PC-9 (cell line): ENCODE measurements around the gene MTHFSD. TPM values are rescaled to one million over a fixed set of nuclear protein-coding genes. Genes with fewer than 3 reads are reported as not detected.

Experiments used
- BruUV-seq: library from RNA; stranded (reverse); fragments of 400-500 nt; replicated peaks from 2 replicates; lab custom pipeline; 2021; lab: Mats Ljungman, UMichigan
- CTCF ChIA-PET: fragments of 300-600 bp; sonication (Branson Sonifier 250); formaldehyde crosslinking; loops from one replicate; lab custom pipeline; 2022; ENCODE audit warnings: antibody characterized with exemption; lab: Charles Lee
- POLR2A ChIA-PET: fragments of 300-600 bp; sonication (Branson Sonifier 250); formaldehyde crosslinking; loops from one replicate; lab custom pipeline; 2022; ENCODE audit warnings: antibody characterized with exemption; ENCODE audit not compliant: unreplicated experiment; lab: Charles Lee
- DNase-seq, 2 experiments: peaks; one replicate each; pipeline versions ENCODE4 v3.0.0 to v3.0.0-alpha.2; 2015 to 2022; ENCODE audit warnings: mixed read lengths in 1 of 2
- H2AFZ ChIP-seq: fragments of 200-600 bp; sonication (generic); 2 replicates; pipeline ENCODE4 v1.8.1; 2017; ENCODE audit warnings: antibody characterized with exemption
- H3F3A ChIP-seq: fragments of 200-600 bp; sonication (generic); 2 replicates; pipeline ENCODE4 v1.8.1; 2017; ENCODE audit warnings: antibody characterized with exemption, mild to moderate bottlenecking, low read depth; ENCODE audit not compliant: insufficient read depth
- H3K27ac ChIP-seq: fragments of 200-600 bp; sonication (generic); 2 replicates; pipeline ENCODE4 v1.6.1; 2016; ENCODE audit warnings: mixed run types
- H3K27me3 ChIP-seq: fragments of 200-600 bp; sonication (generic); 2 replicates; pipeline ENCODE4 v1.6.1; 2016; ENCODE audit warnings: low read depth, mixed run types; ENCODE audit not compliant: insufficient read depth
- H3K36me3 ChIP-seq: fragments of 200-600 bp; sonication (generic); 2 replicates; pipeline ENCODE4 v1.6.1; 2016; ENCODE audit warnings: low read depth, mixed run types
- H3K4me1 ChIP-seq: fragments of 200-600 bp; sonication (generic); replicated peaks from 2 replicates; pipeline ENCODE4 v1.6.1; 2016; ENCODE audit warnings: mixed run types; ENCODE audit not compliant: insufficient read depth
- H3K4me2 ChIP-seq: fragments of 200-600 bp; sonication (generic); 2 replicates; pipeline ENCODE4 v1.6.1; 2017; ENCODE audit warnings: mixed run types
- H3K4me3 ChIP-seq: fragments of 200-600 bp; sonication (generic); 2 replicates; pipeline ENCODE4 v1.6.1; 2016; ENCODE audit warnings: mixed run types
- H3K79me2 ChIP-seq: fragments of 200-600 bp; sonication (generic); 2 replicates; pipeline ENCODE4 v1.6.1; 2017; ENCODE audit warnings: low read depth, mixed run types
- H3K9me2 ChIP-seq: fragments of 200-600 bp; sonication (generic); 2 replicates; pipeline ENCODE4 v1.8.1; 2017; ENCODE audit warnings: mild to moderate bottlenecking; ENCODE audit not compliant: insufficient read depth
- H3K9me3 ChIP-seq: fragments of 200-600 bp; sonication (generic); 2 replicates; pipeline ENCODE4 v1.8.1; 2016; ENCODE audit warnings: low read depth; ENCODE audit not compliant: insufficient read depth
- H4K20me1 ChIP-seq: fragments of 200-600 bp; sonication (generic); 2 replicates; pipeline ENCODE4 v1.8.1; 2017; ENCODE audit not compliant: insufficient read depth
- CTCF ChIP-seq: fragments of 200-600 bp; sonication (generic); conservative IDR thresholded peaks from 2 replicates; pipeline ENCODE4 v1.6.1; 2017; ENCODE audit warnings: mixed run types, antibody characterized with exemption, mild to moderate bottlenecking, moderate library complexity
- EZH2 ChIP-seq: fragments of 200-600 bp; sonication (generic); IDR thresholded peaks from 2 replicates; pipeline ENCODE4 v1.8.0; 2017; ENCODE audit warnings: antibody characterized with exemption, low read depth
- intact Hi-C: fragments of 100-400 bp; cut with micrococcal nuclease; formaldehyde crosslinking; loops from one replicate; pipeline ENCODE4 v1.10.0; 2022; ENCODE audit not compliant: unreplicated experiment
- total RNA-seq: library from RNA; stranded (reverse); gene quantifications from 2 replicates; pipeline ENCODE4 v1.2.3, GENCODE V29; 2021

The MTHFSD gene
- total RNA-seq, 1 experiment from 2014 or later, result 25.7 TPM

GRCh38 chr16:86601356-86601755 lies 46.3 kb upstream of the MTHFSD start:
- intact Hi-C loops, result no loop called here
- TF ChIP-seq EZH2 (no peak), CTCF (no peak)
- H3K4me2 ChIP-seq, result no peak overlapping the region
- no peak overlapping the region for H3K4me3 ChIP-seq
- no peaks in the 10 kb centered on the region for H4K20me1 ChIP-seq
- peaks cover 86% of the 10 kb centered on the region for H3K27me3 ChIP-seq
- BruUV-seq, result no TSS peak
- no peaks in the 10 kb centered on the region for H3K36me3 ChIP-seq
- no peak overlapping the region for H3K27ac ChIP-seq
- H3K79me2 ChIP-seq, result no peaks in the 10 kb centered on the region
- ChIA-PET POLR2A (no interaction called here), CTCF (no interaction called here)
- no peaks in the 10 kb centered on the region for H3K9me2 ChIP-seq
- no peaks in the 10 kb centered on the region for H3K9me3 ChIP-seq
- no peak overlapping the region for H2AFZ ChIP-seq
- no peak for DNase-seq
- no peaks in the 10 kb centered on the region for H3K4me1 ChIP-seq
- H3F3A ChIP-seq, result no peaks in the 10 kb centered on the region

GRCh38 chr16:86598607-86599565 lies 43.9 kb upstream of the MTHFSD start:
- CTCF ChIA-PET, result no interaction called here
- intact Hi-C loops, result no loop called here
- DNase-seq, result no peak

More at GRCh38 chr16:86598607-86599565, 43.9 kb upstream of the MTHFSD start:
- no peaks in the 10 kb centered on the region for H3F3A ChIP-seq
- no TSS peak for BruUV-seq
- POLR2A ChIA-PET, result no interaction called here
- no peak overlapping the region for H3K4me3 ChIP-seq
- no peaks in the 10 kb centered on the region for H3K36me3 ChIP-seq
- peaks cover 86% of the 10 kb centered on the region for H3K27me3 ChIP-seq
- H3K4me1 ChIP-seq, result no peaks in the 10 kb centered on the region
- H3K79me2 ChIP-seq, result no peaks in the 10 kb centered on the region
- H3K27ac ChIP-seq, result no peak overlapping the region
- TF ChIP-seq CTCF, result no peak
- no peak for TF ChIP-seq EZH2
- H3K4me2 ChIP-seq, result no peak overlapping the region
- H4K20me1 ChIP-seq, result no peaks in the 10 kb centered on the region
- no peaks in the 10 kb centered on the region for H3K9me2 ChIP-seq
- H3K9me3 ChIP-seq, result no peaks in the 10 kb centered on the region
- no peak overlapping the region for H2AFZ ChIP-seq
